GOT3 (cell line): ENCODE measurements around the gene RPL26.

Experiments
- DNase-seq: peaks from one replicate; lab custom pipeline; 2025; ENCODE audit warnings: mixed read lengths; lab: John Stamatoyannopoulos, UW

Gene RPL26

DNA sequence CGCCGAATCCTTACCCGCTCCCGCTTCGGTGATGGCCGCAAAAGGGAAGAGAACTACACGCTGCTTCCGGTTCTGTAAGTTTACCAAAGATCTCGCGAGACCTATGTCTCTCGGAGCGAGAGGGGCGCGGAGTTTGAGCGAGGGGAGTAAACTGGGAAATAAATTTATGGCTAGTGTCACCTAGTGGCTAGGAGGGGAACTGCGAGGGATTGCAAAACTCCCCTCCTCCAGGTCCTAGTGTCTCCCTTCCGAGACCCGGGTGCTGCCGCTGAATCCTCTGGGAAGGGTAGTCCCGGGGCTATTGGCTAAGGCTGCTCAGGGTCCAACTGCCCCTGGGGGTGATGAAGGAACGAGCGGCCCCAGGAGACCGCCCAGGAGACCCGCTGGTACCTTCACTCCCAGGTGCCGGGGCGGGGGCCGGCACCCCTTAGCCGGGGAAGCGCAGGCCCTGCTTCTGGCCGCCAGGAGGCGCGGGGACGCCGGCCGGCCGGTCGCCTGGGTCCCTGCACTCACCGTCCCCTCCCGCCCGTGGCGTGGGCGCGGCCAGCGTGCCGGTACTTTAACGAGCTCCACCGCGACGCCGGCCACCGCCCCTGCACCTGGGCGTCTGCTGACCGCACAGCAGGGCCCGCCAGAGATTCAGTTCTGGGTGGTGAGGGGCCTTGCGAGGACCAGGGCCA, at the start of gene RPL26:
RPL26 (minus strand) TSS at position 51 of the 680 bp plus-strand sequence. CDS start 883 bp downstream, outside the sequence.
- peak; percentile 84 for DNase-seq

DNA sequence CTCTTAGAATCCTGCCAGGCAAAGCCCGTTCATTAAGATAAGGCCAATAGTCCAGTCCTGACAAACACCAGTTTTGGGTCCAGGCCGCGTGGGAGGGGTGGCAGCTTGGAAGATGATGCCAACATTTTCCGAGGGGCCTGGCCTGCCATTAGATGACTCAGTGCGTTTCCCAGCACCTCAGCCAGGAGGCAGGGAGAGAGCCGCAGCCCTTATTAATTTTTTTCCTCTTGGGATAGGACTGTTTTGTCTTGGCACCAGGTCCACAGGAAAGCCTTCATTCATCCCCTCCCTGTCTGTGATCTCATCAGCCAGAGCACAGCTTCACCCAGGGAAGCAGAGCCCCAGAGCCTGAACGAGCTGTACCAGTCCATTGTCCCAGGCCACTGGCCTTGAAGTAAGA, 48.0 kb upstream of the RPL26 start:
- peak; percentile 28 for DNase-seq

DNA sequence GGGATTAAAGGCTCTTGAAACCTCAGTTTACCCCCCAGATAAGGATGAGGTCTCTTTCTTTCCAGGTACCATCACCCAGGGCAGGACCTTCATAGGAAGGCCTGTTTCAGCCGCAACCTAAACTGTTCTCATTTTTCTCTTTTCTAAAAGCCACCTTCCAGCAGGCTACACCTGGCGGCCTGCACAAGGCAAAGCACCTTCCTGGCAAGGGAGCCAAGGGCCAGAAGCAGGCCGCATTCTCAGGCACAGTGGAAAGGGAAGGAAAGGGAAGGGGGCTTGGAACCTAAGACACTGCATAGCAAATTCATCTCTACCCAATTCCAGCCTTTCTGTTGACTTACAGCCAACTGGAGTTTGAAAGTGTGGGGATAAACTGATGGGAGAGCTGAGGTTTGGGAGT, 43.8 kb upstream of the RPL26 start:
- DNase-seq, result no peak

DNA sequence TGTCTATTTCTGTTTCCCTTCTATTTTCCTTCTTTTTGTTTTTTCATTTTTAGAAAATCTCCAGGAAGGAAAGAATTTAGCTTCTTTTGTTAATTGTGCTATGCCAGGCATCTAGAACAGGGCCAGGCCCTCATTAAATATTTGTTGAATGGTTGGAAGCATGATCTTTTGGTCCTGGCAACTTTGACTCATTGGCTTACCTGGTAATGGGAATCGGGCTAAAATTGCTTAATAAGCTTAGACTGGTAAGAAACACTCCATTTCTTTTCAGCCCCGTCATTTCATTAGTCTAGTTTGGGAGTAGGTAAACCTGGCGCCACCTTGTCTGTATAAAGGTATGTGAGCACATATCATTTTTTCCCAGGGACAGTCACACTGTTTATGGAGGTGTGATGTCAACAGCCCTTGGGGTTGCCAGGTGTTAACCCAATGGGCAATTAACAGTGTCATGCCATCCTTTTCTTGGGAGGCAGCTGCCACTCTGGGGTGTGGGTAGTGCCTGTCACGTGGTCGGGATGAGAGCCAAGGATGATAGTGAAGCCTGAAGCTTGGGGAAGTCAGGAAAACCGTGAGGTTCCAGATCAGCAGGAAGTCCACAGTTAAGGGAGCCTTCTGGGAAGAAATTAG, 43.2 kb upstream of the RPL26 start:
- no peak for DNase-seq

DNA sequence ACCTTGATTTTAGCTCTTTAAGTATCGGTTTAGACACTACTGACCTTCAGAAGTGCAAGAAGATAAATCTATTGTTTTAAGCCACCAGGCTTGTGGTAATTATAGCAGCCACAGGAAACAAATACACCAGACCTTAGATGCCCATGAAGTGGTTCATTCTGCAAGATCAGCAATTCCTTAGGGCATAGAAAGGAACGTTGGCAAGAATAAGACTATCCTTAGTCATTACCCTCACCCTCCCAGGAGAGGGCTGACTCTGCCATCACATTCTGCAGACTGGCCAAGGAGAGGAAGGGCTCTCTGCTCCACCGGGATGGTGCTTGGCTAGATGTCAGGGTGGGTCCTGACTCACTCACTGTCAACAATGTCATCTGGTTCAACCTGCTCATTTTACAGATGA, 38.6 kb upstream of the RPL26 start:
- peak; percentile 40 for DNase-seq

DNA sequence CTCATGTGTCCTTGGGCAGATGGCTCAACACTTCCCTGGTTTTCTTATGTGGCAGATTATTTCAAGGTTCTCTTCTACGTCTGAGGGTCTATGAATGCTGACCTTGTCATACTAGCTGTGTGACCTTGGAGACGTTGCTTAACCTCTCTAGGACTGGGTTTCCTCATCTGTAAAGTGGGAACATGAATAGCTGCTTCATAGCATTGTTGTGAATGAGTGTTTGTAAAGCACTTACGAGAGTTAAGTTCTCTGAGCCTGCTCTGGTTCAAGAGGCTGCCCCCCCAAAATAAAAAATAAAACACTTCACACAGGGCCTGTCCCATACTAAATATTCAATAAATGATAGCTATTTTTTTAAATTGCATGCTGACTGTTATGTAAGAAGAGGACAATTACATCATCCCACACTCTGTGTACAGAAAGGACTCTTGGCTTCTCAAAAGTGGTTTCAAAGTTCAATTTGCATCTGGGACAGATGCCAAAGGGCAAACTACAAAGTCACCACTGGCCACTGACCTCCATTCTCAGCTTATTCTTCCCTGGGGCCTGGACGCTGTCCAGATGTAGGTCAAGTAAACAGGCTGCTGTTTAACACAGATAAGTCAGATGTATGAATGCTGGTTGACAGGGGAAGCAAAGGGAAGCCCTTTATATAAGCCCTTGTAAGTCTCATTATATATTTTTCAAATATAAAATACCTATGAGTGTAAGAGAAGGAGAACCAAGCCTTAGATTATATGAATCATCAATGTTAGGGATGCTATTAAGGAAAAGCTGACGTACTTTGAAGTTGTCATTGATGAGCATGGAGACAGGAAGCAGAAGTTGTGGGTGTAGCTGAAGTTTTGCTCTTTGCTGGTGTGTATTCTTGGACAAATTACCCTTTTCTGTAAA, 37.3 kb upstream of the RPL26 start:
- no peak for DNase-seq

DNA sequence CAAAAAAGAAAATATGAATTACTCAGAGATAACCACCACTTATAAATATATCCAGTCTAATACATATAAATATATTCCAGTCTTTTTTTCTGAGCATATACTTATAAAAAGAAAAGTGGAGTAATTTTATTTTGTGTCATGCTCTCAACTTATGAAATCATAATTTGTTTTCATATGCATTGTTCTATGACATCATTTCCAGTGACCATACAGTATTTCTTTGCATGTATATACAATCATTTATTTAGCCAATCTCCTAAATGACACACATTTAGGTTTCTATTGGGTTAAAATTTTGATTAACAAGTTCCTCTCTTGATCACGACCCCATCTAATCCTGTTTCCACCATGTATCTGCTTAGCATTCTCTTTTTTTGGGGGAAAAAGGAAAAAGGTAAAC, 36.3 kb upstream of the RPL26 start:
- DNase-seq, result no peak

DNA sequence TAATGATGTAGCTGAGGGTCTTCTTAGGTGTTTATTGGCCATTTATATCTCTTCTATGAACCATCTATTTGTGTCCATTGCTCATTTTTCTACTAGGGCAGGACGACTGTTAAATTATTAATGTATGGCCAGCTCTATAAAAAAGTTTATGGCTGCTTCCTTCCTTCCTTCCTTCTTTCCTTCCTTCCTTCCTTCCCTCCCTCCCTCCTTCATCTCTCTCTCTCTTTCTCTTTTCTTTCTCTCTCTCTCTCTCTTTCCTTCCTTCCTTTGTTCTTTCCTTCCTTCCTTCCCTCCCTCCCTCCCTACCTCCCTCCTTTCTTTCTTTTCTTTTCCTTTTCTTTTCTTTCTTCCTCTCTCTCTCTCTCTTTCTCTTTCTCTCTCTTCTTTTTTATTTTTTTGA, 35.5 kb upstream of the RPL26 start:
- DNase-seq, result no peak

DNA sequence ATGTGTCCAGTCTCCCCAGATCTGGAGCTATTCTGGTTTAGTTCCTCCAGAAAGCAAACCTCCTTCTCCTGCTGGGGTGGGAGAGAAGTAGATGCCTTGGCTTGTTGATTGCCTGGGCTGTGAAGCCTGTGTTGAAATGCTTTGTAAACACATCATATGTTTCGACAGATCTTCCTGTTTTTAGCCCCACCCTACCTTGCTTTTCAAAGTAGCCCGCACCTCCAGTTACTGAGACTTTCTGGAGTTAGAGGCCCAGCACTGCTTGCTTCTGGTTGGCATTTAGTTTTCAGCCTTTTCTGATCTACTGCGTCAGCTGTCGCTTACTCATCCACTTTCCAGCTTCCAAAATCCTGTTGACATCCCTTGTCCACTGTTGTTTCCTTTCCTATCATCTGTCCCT, 34.8 kb upstream of the RPL26 start:
- no peak for DNase-seq

DNA sequence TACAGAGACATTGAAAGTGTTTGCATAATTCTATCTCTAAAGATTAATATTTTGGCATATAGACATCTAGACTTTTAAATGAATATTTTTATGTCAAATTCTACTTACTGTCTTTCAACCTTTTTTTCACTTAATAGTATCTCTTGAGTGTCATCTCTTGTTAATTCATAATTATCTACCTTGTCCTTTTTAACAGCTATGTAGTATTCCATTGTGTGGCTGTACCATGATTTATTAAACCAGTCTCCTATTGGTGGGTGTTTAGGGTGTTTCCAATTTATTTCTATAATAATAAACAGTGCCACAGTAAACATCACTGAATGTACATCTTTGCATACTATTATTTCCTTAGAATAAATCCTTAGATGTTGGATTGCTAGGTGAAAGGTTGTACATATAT, 30.9 kb upstream of the RPL26 start:
- no peak for DNase-seq

DNA sequence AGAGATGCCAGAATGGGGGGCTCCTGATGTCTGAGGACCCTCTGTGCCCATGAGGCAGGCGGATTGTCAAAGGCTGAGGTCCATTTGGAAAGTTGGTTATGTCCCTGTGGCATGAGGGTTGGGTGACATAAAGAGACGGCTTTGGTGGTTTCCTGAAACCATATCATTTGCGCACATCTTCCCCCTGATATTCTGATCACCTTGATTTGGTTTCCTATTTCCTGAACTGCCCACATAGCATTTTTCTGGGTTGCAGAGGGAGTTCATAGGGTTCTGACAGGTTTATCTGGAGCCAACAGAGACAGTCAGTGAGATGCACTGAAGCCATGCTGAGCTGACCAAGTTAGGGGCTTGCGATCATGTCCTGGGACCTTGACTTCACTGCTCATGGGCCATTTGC, 30.3 kb upstream of the RPL26 start:
- no peak for DNase-seq

DNA sequence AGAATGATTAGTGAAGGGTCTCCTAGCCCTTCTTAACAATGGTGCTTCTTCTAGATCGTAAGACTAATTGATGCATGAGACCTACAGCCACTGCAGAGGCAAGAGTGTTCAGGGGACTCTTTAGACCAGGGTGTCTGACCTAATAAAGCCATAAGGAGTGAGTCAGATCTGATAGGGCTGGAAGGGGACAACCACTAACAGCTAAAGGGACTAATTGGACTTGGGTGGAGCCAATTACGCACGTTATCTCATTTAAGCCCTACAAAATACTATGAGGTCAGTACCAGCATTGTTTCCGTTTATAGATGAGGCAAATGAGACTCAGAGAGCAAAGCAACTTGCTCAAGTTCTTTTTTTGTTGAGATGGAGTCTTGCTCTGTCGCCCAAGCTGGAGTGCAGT, 29.1 kb upstream of the RPL26 start:
- no peak for DNase-seq

DNA sequence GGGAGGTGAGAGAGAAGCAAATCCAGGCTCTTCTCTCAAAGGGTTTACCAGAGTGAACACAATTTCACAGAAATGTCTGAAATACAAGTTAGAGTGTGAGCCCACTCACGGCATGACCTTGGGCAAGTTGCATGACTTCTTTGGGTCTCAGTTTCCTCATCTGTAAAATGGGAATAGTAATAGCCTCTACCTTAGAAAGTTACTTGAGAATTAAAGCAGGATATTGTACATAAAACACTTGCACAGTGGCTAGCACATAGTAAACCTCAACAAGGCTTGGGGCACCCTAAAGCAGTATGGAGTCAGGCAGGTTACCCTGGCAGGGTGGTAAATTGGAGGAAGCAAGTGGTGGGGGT, 27.9 kb upstream of the RPL26 start:
- DNase-seq, result no peak

DNA sequence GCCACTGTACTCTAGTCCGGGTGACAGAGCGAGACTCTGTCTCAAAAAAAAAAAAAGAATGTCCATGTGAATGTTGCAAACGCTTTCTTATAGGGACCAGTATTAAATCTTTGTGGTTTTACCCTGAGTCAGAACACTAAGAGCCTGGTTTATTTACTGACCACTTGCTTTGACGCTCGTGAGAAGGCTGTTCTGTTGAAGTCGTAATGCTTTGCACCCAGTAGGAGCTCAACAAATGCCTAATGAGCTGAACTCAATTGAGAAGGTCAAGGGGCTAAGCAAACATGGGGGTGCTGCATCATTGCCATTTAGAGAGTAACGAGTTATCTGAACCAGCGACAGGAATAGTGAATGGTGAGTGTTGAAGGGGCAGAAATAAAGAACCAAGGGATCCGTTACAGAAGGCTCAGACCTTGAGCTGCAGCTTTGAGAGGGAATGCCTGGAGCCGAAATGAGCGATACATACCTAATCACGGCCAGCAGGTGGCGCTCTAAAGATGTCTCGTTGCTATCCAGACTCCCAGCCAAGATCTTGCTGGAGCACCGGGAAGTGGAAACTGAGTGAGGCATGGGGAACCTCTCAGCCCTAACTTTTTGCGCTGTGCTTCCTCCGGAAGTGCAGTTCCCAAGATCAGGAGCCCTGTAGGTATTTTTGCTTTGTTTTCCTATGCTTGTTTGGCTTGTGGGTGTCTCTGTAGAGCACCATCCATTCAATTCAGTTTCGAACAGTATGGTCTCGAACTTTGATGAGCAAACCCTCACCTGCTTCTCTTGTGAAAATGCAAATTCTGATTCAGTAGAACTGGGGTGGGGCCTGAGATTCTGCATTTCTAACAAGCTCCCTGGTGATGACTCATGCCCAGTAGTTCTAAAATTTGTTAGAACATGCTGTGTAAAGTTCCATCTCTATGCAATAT, 27.2 kb upstream of the RPL26 start:
- DNase-seq, result peak; percentile 49

DNA sequence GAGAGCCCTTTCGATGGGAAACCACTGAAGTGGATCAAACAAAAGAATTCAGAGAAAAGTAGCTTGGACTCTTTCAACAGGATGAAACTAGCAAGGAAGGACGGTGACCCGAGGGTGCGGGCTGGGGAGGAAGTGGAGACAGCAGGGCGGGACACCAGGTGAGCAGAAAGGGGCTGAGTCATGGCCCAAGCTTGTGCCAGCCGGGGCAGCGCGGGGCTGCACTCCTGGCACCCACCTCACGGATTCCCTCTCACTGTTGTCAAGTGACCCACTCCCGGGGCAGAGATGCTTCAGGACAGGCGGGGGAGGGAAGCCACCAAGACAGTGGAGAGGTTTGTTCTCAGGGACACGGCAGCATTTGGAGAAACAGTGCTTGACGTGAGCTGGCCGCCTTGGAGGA, 25.4 kb upstream of the RPL26 start:
- DNase-seq, result no peak

DNA sequence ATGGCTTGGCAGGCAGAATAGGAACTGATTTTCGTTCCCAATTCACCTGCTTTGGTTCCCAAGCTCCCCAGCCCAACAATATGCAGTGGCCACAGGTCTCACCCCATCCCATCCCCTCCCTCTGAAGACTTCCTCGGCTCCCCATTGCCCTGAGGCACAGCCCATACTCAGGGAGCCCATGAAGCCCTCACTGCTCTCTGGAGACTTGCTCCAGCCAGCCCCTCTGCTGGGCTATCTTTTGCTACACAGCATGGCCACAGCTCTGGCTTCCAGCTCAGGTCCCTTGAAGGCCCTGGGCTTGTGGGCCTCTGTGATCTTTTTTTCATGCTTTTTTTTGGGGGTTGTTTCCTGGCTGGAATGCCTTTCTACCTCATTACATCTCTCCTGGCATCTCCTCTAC, 23.2 kb upstream of the RPL26 start:
- no peak for DNase-seq

DNA sequence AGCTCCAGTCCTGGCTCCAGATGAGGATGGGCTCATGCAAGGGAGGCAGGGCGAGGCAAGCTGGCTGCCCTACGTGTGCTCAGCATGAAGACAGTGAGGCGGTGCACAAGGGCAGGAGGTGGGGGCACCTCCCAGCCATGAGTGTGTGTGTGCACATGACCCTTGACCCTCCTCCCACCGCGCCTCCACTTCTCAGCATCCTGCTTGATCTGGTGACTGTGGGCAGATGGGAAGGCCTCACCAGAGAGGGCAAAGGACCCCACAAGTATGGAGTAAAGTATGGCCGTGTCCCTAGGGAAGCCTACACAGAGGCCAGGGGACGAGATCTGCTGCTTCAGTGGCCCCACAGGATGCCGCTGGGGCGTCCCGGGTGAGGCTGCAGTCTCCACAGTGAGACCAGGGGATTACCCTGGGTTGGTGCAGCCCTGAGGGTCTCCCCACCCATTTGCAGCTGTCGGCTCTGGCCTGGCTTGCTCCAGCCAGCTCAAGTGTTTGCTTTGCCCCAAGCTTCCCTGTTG, 22.6 kb upstream of the RPL26 start:
- DNase-seq, result no peak

DNA sequence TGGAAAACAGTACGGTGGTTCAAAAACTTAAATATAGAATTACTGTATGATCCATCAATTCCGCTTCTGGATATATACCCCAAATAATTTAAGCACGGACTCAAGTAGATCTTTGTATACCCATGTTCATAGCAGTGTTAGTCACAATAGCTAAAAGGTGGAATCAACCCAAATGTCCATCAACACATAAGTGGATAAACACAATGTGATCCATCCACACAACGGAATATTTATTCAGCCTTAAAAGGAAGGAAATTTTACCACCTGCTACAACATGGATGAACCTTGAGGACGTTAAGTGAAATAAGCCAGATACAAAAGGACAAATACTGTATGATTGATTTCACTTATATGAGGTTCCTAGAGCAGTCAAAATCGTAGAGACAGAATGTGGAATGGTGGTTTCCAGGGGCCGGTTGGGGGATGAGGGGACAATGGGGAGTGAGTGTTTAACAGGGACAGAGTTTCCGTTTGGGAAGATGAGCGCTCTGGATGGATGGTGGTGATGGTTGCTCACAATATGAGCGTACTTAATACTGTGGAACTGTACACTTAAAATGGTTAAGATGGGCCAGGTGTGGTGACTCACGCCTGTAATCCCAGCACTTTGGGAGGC, 20.0 kb upstream of the RPL26 start:
- DNase-seq, result no peak

DNA sequence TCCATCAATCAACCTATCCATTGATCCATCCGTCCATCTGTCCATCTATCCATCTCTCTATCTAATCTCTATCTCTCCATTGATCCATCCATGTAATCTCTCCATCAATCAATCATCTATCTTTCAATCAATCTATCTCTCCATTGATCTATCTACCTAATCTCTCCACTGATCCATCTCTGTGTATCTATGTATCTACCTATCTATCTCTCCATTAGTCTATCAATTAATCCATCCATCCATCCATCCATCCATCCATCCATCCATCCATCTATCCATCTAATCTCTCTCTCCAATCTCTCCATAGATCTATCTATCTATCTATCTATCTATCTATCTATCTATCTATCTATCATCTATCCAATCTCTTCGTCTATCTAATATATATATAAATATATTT, 18.1 kb upstream of the RPL26 start:
- no peak for DNase-seq

DNA sequence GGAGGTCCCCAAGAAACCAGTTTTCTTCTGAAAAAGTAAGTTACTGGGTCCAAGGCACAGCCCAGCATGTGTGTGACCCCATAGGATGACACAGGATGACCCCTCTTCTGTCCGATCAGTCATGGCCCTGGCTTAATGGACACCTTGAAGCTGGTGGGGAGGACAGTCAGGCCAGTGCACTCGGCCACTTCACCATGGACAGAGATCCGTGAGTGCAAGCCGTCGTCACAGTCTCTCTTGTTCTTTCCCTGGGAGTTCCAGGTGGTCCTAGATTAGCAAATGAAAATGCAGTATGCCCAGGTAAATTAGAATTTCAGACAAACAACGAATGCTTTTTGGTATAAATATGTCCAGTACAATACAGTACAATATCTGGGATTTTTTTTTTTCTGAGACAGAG, 16.0 kb upstream of the RPL26 start:
- DNase-seq, result no peak

DNA sequence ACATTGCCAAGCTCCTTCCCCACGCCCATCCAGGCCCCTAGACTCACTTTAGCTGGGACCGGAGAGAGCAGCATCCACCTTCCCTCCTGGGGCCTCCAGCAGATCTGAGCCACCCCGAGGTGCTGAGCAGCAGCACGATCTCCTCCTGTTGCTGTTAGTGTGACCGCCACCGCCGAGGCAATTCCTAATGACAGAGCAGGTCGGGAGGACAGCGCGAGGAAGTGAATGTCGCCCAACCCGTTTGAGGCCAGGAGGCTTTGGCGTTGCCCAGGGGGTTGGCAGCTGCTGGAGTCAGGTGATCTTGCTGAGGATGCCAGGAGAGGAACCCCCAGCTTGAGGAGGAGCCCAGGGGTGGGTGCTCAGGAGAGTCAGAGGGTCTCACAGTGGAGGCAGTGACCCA, 14.6 kb upstream of the RPL26 start, which contains the start of gene RNF222:
RNF222 (minus strand) TSS at position 192 of the 400 bp plus-strand sequence. CDS start 4,366 bp downstream, outside the sequence.
- no peak for DNase-seq
